SK-N-SH (cell line): ENCODE measurements around the gene ATP5PF. TPM values are rescaled to one million over a fixed set of nuclear protein-coding genes. Genes with fewer than 3 reads are reported as not detected.

ENCODE experiments used
- CTCF ChIA-PET: fragments of 300-600, 350-600 bp; formaldehyde crosslinking; extraction: SDS; loops from one replicate; lab custom pipeline; 2021; lab: Yijun Ruan, JAX
- POLR2A ChIA-PET: fragments of 350-600 bp; sonication (Branson Sonifier 250); formaldehyde crosslinking; extraction: SDS; loops from one replicate; lab custom pipeline; 2020; ENCODE audit warnings: antibody characterized with exemption, inconsistent platforms; lab: Yijun Ruan, JAX
- DNase-seq: peaks from one replicate; pipeline ENCODE4 v3.0.0; 2012
- H2AFZ ChIP-seq: fragments of 200-600 bp; sonication (generic); 2 replicates; pipeline ENCODE4 v1.8.1; 2016; ENCODE audit warnings: antibody characterized with exemption, mild to moderate bottlenecking, low read depth
- H3F3A ChIP-seq: fragments of 200-600 bp; sonication (generic); replicated peaks from 2 replicates; pipeline ENCODE3; 2016; ENCODE audit warnings: antibody characterized with exemption, mild to moderate bottlenecking; ENCODE audit not compliant: insufficient read depth
- H3K27ac ChIP-seq, 2 experiments: fragments of 200-500 bp in 1 of 2; fragments of 200-600 bp in 1 of 2; sonication (Bioruptor generic) in 1 of 2; sonication (generic), shearing (Covaris generic) in 1 of 2; 2 replicates each; pipeline versions ENCODE4 v1.5.1 to v1.6.1; 2014 to 2016; ENCODE audit warnings: low read depth in 2 of 2, inconsistent platforms in 1 of 2, low read length in 1 of 2, mild to moderate bottlenecking in 1 of 2, mixed read lengths in 1 of 2
- H3K27me3 ChIP-seq: fragments of 200-600 bp; sonication (generic), shearing (Covaris generic); 2 replicates; pipeline ENCODE4 v1.6.1; 2016; ENCODE audit warnings: mixed run types; ENCODE audit not compliant: insufficient read depth
- H3K36me3 ChIP-seq, 2 experiments: fragments of 200-500 bp in 1 of 2; fragments of 200-600 bp in 1 of 2; sonication (Bioruptor generic) in 1 of 2; sonication (generic) in 1 of 2; replicated peaks in 1 of 2; 2 replicates each; pipeline versions ENCODE3 to v1.5.1; 2014 to 2016; ENCODE audit warnings: low read length in 1 of 2, mild to moderate bottlenecking in 1 of 2; ENCODE audit not compliant: insufficient read depth in 2 of 2, control insufficient read depth in 1 of 2
- H3K4me1 ChIP-seq, 2 experiments: fragments of 200-500 bp in 1 of 2; fragments of 200-600 bp in 1 of 2; sonication (Bioruptor generic) in 1 of 2; sonication (generic), shearing (Covaris generic) in 1 of 2; 2 replicates each; pipeline versions ENCODE4 v1.5.1 to v1.6.1; 2014 to 2016; ENCODE audit warnings: low read depth in 1 of 2, low read length in 1 of 2, mixed run types in 1 of 2; ENCODE audit not compliant: insufficient read depth in 2 of 2, control insufficient read depth in 1 of 2
- H3K4me2 ChIP-seq: fragments of 200-600 bp; sonication (generic), shearing (Covaris generic); 2 replicates; pipeline ENCODE4 v1.6.1; 2017; ENCODE audit warnings: mixed run types
- H3K4me3 ChIP-seq, 2 experiments: fragments of 200-500 bp in 1 of 2; fragments of 200-600 bp in 1 of 2; sonication (Bioruptor generic) in 1 of 2; sonication (generic), shearing (Covaris generic) in 1 of 2; 2 replicates each; pipeline versions ENCODE4 v1.5.1 to v1.8.1; 2014 to 2016; ENCODE audit warnings: low read depth in 2 of 2, inconsistent platforms in 1 of 2, low read length in 1 of 2, mild to moderate bottlenecking in 1 of 2, mixed read lengths in 1 of 2, moderate library complexity in 1 of 2
- H3K79me2 ChIP-seq: fragments of 200-600 bp; sonication (generic); 2 replicates; pipeline ENCODE4 v1.8.1; 2017; ENCODE audit warnings: mild to moderate bottlenecking; ENCODE audit not compliant: insufficient read depth
- H3K9ac ChIP-seq: fragments of 200-600 bp; sonication (generic); 2 replicates; pipeline ENCODE4 v1.6.1; 2017; ENCODE audit warnings: mixed run types
- H3K9me2 ChIP-seq: fragments of 200-600 bp; sonication (generic); 2 replicates; pipeline ENCODE4 v1.6.1; 2017; ENCODE audit warnings: mixed run types
- H3K9me3 ChIP-seq: fragments of 200-600 bp; sonication (generic); 2 replicates; pipeline ENCODE4 v1.6.1; 2017; ENCODE audit warnings: mixed run types, mild to moderate bottlenecking, moderate library complexity
- H4K20me1 ChIP-seq: fragments of 200-600 bp; sonication (generic); 2 replicates; pipeline ENCODE4 v1.6.1; 2017; ENCODE audit warnings: mild to moderate bottlenecking, mixed run types; ENCODE audit not compliant: insufficient read depth
- CHD2 ChIP-seq: fragments of 150-350 bp; IDR thresholded peaks from 2 replicates; pipeline ENCODE4 v1.6.1; 2018; ENCODE audit warnings: low read length; ENCODE audit not compliant: partially characterized antibody
- EP300 ChIP-seq, 2 experiments: IDR thresholded peaks; 2 replicates each; pipeline versions ENCODE4 v1.4.0 to v1.6.1; 2012; ENCODE audit warnings: borderline replicate concordance in 1 of 2, low read depth in 1 of 2, low read length in 1 of 2
- EZH2phosphoT487 ChIP-seq: fragments of 200-600 bp; sonication (generic); IDR thresholded peaks from 2 replicates; pipeline ENCODE4 v1.6.1; 2017; ENCODE audit warnings: low read depth, mixed run types, mild to moderate bottlenecking, antibody characterized with exemption, moderate library complexity, borderline replicate concordance
- FOXM1 ChIP-seq: IDR thresholded peaks from 2 replicates; pipeline ENCODE4 v1.4.0; 2012; ENCODE audit warnings: low read depth, mild to moderate bottlenecking
- GABPA ChIP-seq: IDR thresholded peaks from 2 replicates; pipeline ENCODE4 v1.4.0; 2012; ENCODE audit warnings: low read depth, mild to moderate bottlenecking
- MEF2A ChIP-seq: IDR thresholded peaks from 2 replicates; pipeline ENCODE4 v1.4.0; 2012; ENCODE audit warnings: low read depth, borderline replicate concordance
- MXI1 ChIP-seq: IDR thresholded peaks from 2 replicates; pipeline ENCODE4 v1.6.1; 2012; ENCODE audit warnings: mild to moderate bottlenecking, low read depth, low read length, improper control_type of control experiment
- NFIC ChIP-seq: IDR thresholded peaks from 2 replicates; pipeline ENCODE4 v1.4.0; 2012; ENCODE audit warnings: borderline replicate concordance
- NRF1 ChIP-seq: IDR thresholded peaks from 2 replicates; pipeline ENCODE4 v1.6.1; 2012; ENCODE audit warnings: low read depth, mild to moderate bottlenecking, low read length
- SMC3 ChIP-seq: IDR thresholded peaks from 2 replicates; pipeline ENCODE4 v1.6.1; 2012; ENCODE audit warnings: low read depth, low read length, improper control_type of control experiment
- TCF12 ChIP-seq: IDR thresholded peaks from 2 replicates; pipeline ENCODE4 v1.4.0; 2012
- WGBS: methylation state at CpG from one replicate; pipeline ENCODE4 v1.1.6; 2017; ENCODE audit warnings: low lambda C conversion rate; 5-methylcytosine and 5-hydroxymethylcytosine counted together
- polyA plus RNA-seq, 3 experiments: library from polyadenylated mRNA; depleted of rRNA; stranded (reverse); fragments of >200 nt; gene quantifications; 2 replicates each; pipeline ENCODE4 v1.2.3, GENCODE V29; 2012
- TF ChIP-seq, protein P1 (sequence below): fragments of 150-350 bp; IDR thresholded peaks from 2 replicates; pipeline ENCODE4 v1.6.1; 2016; ENCODE audit warnings: mild to moderate bottlenecking, low read depth, low read length
- TF ChIP-seq, protein P2 (sequence below): fragments of 200-600 bp; sonication (generic); IDR thresholded peaks from 2 replicates; pipeline ENCODE4 v1.6.1; 2017; ENCODE audit warnings: antibody characterized with exemption, mild to moderate bottlenecking, moderate library complexity
- TF ChIP-seq, protein P3 (sequence below): IDR thresholded peaks from 2 replicates; pipeline ENCODE4; 2012
- TF ChIP-seq, protein P4 (sequence below): IDR thresholded peaks from 2 replicates; pipeline ENCODE4 v1.4.0; 2012; ENCODE audit warnings: low read depth, borderline replicate concordance
- TF ChIP-seq, protein P5 (sequence below): IDR thresholded peaks from 2 replicates; pipeline ENCODE4 v1.4.0; 2012; ENCODE audit warnings: low read depth, borderline replicate concordance

Gene ATP5PF
- polyA plus RNA-seq, 1 of the 3 experiments (the other 2 are of a cell fraction), result 277 TPM

DNA sequence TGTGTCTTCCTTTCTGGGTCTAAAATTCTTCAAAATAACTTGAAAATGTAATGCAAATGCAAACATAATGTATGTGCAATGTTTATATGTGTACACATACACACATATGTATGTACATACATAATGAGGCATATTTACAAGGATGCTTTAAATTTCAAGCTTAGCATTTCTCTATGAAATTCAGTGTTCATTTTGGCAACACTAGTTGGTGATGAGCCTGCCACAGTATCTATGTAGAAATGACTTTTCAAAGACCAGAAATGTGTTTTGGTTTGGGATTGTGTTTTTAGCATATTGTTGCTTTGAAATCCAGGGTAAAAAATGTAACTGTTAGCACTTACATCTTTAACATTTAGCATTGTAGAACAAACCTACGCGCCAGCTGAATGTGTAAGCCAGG, 10.2 kb upstream of the ATP5PF start (continued):
- TF ChIP-seq EP300 (IDR thresholded peaks at IDR 0.05; ENCODE audit: borderline replicate concordance in 1 of 2, low read depth in 1 of 2, low read length in 1 of 2) (no peak), SMC3 (no peak), MEF2A (no peak), NRF1 (no peak), CHD2 (no peak), TCF12 (no peak), NFIC (no peak), FOXM1 (no peak), GABPA (no peak)
- TF ChIP-seq, protein P1, sequence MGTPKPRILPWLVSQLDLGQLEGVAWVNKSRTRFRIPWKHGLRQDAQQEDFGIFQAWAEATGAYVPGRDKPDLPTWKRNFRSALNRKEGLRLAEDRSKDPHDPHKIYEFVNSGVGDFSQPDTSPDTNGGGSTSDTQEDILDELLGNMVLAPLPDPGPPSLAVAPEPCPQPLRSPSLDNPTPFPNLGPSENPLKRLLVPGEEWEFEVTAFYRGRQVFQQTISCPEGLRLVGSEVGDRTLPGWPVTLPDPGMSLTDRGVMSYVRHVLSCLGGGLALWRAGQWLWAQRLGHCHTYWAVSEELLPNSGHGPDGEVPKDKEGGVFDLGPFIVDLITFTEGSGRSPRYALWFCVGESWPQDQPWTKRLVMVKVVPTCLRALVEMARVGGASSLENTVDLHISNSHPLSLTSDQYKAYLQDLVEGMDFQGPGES, result no peak
- TF ChIP-seq, protein P2, sequence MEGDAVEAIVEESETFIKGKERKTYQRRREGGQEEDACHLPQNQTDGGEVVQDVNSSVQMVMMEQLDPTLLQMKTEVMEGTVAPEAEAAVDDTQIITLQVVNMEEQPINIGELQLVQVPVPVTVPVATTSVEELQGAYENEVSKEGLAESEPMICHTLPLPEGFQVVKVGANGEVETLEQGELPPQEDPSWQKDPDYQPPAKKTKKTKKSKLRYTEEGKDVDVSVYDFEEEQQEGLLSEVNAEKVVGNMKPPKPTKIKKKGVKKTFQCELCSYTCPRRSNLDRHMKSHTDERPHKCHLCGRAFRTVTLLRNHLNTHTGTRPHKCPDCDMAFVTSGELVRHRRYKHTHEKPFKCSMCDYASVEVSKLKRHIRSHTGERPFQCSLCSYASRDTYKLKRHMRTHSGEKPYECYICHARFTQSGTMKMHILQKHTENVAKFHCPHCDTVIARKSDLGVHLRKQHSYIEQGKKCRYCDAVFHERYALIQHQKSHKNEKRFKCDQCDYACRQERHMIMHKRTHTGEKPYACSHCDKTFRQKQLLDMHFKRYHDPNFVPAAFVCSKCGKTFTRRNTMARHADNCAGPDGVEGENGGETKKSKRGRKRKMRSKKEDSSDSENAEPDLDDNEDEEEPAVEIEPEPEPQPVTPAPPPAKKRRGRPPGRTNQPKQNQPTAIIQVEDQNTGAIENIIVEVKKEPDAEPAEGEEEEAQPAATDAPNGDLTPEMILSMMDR, result no peak
- TF ChIP-seq, protein P3, sequence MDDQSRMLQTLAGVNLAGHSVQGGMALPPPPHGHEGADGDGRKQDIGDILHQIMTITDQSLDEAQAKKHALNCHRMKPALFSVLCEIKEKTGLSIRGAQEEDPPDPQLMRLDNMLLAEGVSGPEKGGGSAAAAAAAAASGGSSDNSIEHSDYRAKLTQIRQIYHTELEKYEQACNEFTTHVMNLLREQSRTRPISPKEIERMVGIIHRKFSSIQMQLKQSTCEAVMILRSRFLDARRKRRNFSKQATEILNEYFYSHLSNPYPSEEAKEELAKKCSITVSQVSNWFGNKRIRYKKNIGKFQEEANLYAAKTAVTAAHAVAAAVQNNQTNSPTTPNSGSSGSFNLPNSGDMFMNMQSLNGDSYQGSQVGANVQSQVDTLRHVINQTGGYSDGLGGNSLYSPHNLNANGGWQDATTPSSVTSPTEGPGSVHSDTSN, result no peak

DNA sequence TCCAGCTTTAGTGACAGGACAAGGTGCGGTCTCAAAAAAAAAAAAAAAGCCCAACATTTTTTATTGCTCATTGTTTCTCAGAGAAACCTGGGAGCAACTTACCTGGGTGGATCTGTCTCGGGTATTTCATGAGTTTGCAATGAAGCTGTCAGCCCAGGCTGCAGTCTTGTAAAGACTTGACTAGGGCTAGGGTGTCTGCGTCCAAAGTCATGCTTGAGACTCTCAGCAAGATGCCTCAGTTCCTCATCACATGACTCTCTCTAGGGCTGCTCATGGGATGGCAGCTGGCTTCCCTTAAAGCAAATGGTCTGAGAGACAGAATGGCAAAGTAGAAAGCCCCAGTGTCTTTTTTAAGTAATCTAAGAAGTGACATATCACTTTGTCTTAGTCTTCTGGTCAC, 8.2 kb upstream of the ATP5PF start:
- ChIA-PET CTCF (interaction anchor here (1.0 kb wide), 1 partner anchor 135 kb away, joined by 4 read pairs; no protein-coding TSS in a partner anchor), POLR2A (interaction anchor here (0.7 kb wide), 1 partner anchor 1517 kb away, joined by 5 read pairs; no protein-coding TSS in a partner anchor)
- no peak overlapping the region for H3K4me2 ChIP-seq
- no peaks in the 10 kb centered on the region for H3K9me3 ChIP-seq
- H3K9me2 ChIP-seq, result no peaks in the 10 kb centered on the region
- 100% methylated on average over 3 of the region's 3 CpGs for WGBS
- H3K4me3 ChIP-seq, result no peak overlapping the region
- H3K4me1 ChIP-seq, result no peaks in the 10 kb centered on the region; a peak in 2 of 4 replicates
- no peak for DNase-seq
- no peak for TF ChIP-seq MXI1
- TF ChIP-seq FOXM1, result no peak
- TF ChIP-seq EZH2phosphoT487, result no peak
- no peak for TF ChIP-seq NRF1
- TF ChIP-seq, protein P4, sequence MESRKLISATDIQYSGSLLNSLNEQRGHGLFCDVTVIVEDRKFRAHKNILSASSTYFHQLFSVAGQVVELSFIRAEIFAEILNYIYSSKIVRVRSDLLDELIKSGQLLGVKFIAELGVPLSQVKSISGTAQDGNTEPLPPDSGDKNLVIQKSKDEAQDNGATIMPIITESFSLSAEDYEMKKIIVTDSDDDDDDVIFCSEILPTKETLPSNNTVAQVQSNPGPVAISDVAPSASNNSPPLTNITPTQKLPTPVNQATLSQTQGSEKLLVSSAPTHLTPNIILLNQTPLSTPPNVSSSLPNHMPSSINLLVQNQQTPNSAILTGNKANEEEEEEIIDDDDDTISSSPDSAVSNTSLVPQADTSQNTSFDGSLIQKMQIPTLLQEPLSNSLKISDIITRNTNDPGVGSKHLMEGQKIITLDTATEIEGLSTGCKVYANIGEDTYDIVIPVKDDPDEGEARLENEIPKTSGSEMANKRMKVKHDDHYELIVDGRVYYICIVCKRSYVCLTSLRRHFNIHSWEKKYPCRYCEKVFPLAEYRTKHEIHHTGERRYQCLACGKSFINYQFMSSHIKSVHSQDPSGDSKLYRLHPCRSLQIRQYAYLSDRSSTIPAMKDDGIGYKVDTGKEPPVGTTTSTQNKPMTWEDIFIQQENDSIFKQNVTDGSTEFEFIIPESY, result no peak
- TF ChIP-seq EP300 (IDR thresholded peaks at IDR 0.05; ENCODE audit: borderline replicate concordance in 1 of 2, low read depth in 1 of 2, low read length in 1 of 2), result no peak
- TF ChIP-seq, protein P5, sequence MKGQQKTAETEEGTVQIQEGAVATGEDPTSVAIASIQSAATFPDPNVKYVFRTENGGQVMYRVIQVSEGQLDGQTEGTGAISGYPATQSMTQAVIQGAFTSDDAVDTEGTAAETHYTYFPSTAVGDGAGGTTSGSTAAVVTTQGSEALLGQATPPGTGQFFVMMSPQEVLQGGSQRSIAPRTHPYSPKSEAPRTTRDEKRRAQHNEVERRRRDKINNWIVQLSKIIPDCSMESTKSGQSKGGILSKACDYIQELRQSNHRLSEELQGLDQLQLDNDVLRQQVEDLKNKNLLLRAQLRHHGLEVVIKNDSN, result no peak
- no peak for TF ChIP-seq SMC3
- TF ChIP-seq, protein P2, result no peak
- H3F3A ChIP-seq, result peaks cover 5% of the 10 kb centered on the region
- peaks cover 15 to 18% of the 10 kb centered on the region in 2 experiments for H3K36me3 ChIP-seq
- H3K9ac ChIP-seq, result no peak overlapping the region
- no peak overlapping the region for H3K27ac ChIP-seq
- H4K20me1 ChIP-seq, result no peaks in the 10 kb centered on the region
- no peaks in the 10 kb centered on the region for H3K27me3 ChIP-seq
- no peak overlapping the region for H2AFZ ChIP-seq
- peaks cover 35% of the 10 kb centered on the region for H3K79me2 ChIP-seq
